Panc1 (cell line): ENCODE measurements around the gene FGF23. TPM values are rescaled to one million over a fixed set of nuclear protein-coding genes. Genes with fewer than 3 reads are reported as not detected.

Source experiments
- ATAC-seq: fragments of 200-7000 bp; cut with Tn5 transposase; 2 replicates; pipeline ENCODE4 v1.9.1; 2020; ENCODE audit warnings: mild to moderate bottlenecking, moderate library complexity
- BruUV-seq: library from RNA; stranded (reverse); fragments of 400-500 nt; replicated peaks from 2 replicates; lab custom pipeline; 2021; lab: Mats Ljungman, UMichigan
- CTCF ChIA-PET: fragments of 300-600 bp; sonication (Branson Sonifier 250); formaldehyde crosslinking; loops from one replicate; lab custom pipeline; 2022; ENCODE audit warnings: antibody characterized with exemption; lab: Charles Lee
- POLR2A ChIA-PET: fragments of 300-600 bp; sonication (Branson Sonifier 250); formaldehyde crosslinking; loops from one replicate; lab custom pipeline; 2022; ENCODE audit warnings: antibody characterized with exemption; lab: Charles Lee
- DNase-seq: peaks from one replicate; pipeline ENCODE4 v3.0.0-alpha.2; 2010; ENCODE audit warnings: low read depth, low spot score
- H3K27ac ChIP-seq: 2 replicates; pipeline ENCODE4 v1.5.1; 2011; ENCODE audit warnings: mild to moderate bottlenecking, low read length, inconsistent platforms
- H3K27me3 ChIP-seq: fragments of 200-500 bp; sonication (Bioruptor generic); 2 replicates; pipeline ENCODE4 v1.6.0; 2014; ENCODE audit warnings: low read length, inconsistent platforms; ENCODE audit not compliant: control insufficient read depth, insufficient read depth
- H3K36me3 ChIP-seq: fragments of 200-500 bp; sonication (Bioruptor generic); 2 replicates; pipeline ENCODE4 v1.5.1; 2014; ENCODE audit warnings: inconsistent platforms, mild to moderate bottlenecking, low read length, moderate library complexity; ENCODE audit not compliant: control insufficient read depth, insufficient read depth
- H3K4me1 ChIP-seq: 2 replicates; pipeline ENCODE4 v1.5.1; 2011; ENCODE audit warnings: inconsistent platforms, mild to moderate bottlenecking, low read length, moderate library complexity; ENCODE audit not compliant: control insufficient read depth, insufficient read depth
- H3K4me3 ChIP-seq, 2 experiments: 2 replicates each; pipeline ENCODE4 v1.5.1; 2011 to 2012; ENCODE audit warnings: low read depth in 2 of 2, low read length in 2 of 2, mild to moderate bottlenecking in 2 of 2, inconsistent platforms in 1 of 2, moderate library complexity in 1 of 2
- H3K9me3 ChIP-seq: fragments of 200-500 bp; sonication (Bioruptor generic); 2 replicates; pipeline ENCODE4 v1.5.1; 2014; ENCODE audit warnings: low read depth, mild to moderate bottlenecking, inconsistent platforms, low read length, moderate library complexity; ENCODE audit not compliant: control insufficient read depth, insufficient read depth
- CTCF ChIP-seq: fragments of 450-650 bp; IDR thresholded peaks from 2 replicates; pipeline ENCODE4 v1.5.1; 2017; ENCODE audit warnings: mild to moderate bottlenecking
- POLR2AphosphoS5 ChIP-seq: IDR thresholded peaks from 2 replicates; pipeline ENCODE4 v1.6.1; 2012; ENCODE audit warnings: mild to moderate bottlenecking, low read depth, low read length, moderate library complexity
- REST ChIP-seq, 2 experiments: IDR thresholded peaks; 2 replicates each; pipeline ENCODE4 v1.6.1; 2011 to 2012; ENCODE audit warnings: low read depth in 2 of 2, control low read depth in 1 of 2, low read length in 1 of 2, mild to moderate bottlenecking in 1 of 2, moderate library complexity in 1 of 2; ENCODE audit not compliant: insufficient read depth in 1 of 2
- SIN3A ChIP-seq: IDR thresholded peaks from 2 replicates; pipeline ENCODE4 v1.6.1; 2012; ENCODE audit warnings: low read depth, mild to moderate bottlenecking, low read length, moderate library complexity, borderline replicate concordance; ENCODE audit not compliant: insufficient read depth
- TCF7L2 ChIP-seq: IDR thresholded peaks from 2 replicates; pipeline ENCODE4 v1.6.1; 2011; ENCODE audit warnings: mild to moderate bottlenecking, low read depth, low read length, inconsistent platforms
- in situ Hi-C: cut with HindIII; loops from 2 replicates; pipeline ENCODE4 v1.10.0; 2016; ENCODE audit warnings: low sequenced_read_pairs, low pct_unique_long_range_greater_than_20kb
- intact Hi-C: fragments of 100-400 bp; cut with micrococcal nuclease; formaldehyde crosslinking; loops from one replicate; pipeline ENCODE4 v1.10.0; 2022; ENCODE audit not compliant: unreplicated experiment
- total RNA-seq: library from RNA; stranded (reverse); gene quantifications from one replicate; pipeline ENCODE4 v1.2.1, GENCODE V29; 2021; ENCODE audit not compliant: unreplicated experiment

Gene FGF23
- total RNA-seq, 1 experiment from 2014 or later = not detected

- no peak for ATAC-seq
- Histone ChIP-seq H3K36me3 (no peaks in the 10 kb centered on the region), H3K9me3 (no peaks in the 10 kb centered on the region), H3K27ac (no peak overlapping the region), H3K4me1 (no peaks in the 10 kb centered on the region), H3K4me3 (no peak overlapping the region), H3K27me3 (peaks cover 6% of the 10 kb centered on the region)
- no peak for TF ChIP-seq TCF7L2
- no peak for TF ChIP-seq SIN3A
- no peak for TF ChIP-seq CTCF
- TF ChIP-seq REST (IDR thresholded peaks at IDR 0.05; ENCODE audit: insufficient read depth in 1 of 2, low read depth in 2 of 2, low read length in 1 of 2) = no peak
- TF ChIP-seq POLR2AphosphoS5 = no peak
- POLR2A ChIA-PET = no interaction called here
- in situ Hi-C loops (no loop called here), intact Hi-C loops (no loop called here)
- CTCF ChIA-PET = no interaction called here
- no TSS peak for BruUV-seq
- DNase-seq = no peak
Measured at GRCh38 chr12:4380332-4380731, 820 bp upstream of the FGF23 start.

GRCh38 chr12:4378772-4379171 lies 740 bp downstream of the FGF23 start:
- CTCF ChIA-PET = no interaction called here
- Histone ChIP-seq H3K27ac (no peak overlapping the region), H3K4me3 (no peak overlapping the region), H3K4me1 (no peaks in the 10 kb centered on the region), H3K9me3 (no peaks in the 10 kb centered on the region), H3K36me3 (no peaks in the 10 kb centered on the region), H3K27me3 (peaks cover 6% of the 10 kb centered on the region)
- ATAC-seq = no peak
- TF ChIP-seq POLR2AphosphoS5 (no peak), REST (IDR thresholded peaks at IDR 0.05; ENCODE audit: insufficient read depth in 1 of 2, low read depth in 2 of 2, low read length in 1 of 2) (no peak), TCF7L2 (no peak), CTCF (no peak), SIN3A (no peak)
- intact Hi-C loops = no loop called here
- in situ Hi-C loops = no loop called here
- BruUV-seq = no TSS peak
- POLR2A ChIA-PET = no interaction called here
- DNase-seq = no peak
